HL-60 (cell line): ENCODE data around the gene WDR38.

ENCODE experiments used
- TF ChIP-seq, protein P1 (sequence below): IDR thresholded peaks from one replicate; pipeline ENCODE4 v1.5.1; 2011; ENCODE audit warnings: low read length, control low read depth, inconsistent platforms; ENCODE audit not compliant: insufficient read depth
- TF ChIP-seq, protein P2 (sequence below): IDR thresholded peaks from 2 replicates; pipeline ENCODE4 v1.6.1; 2012; ENCODE audit warnings: low read depth; ENCODE audit not compliant: insufficient replicate concordance

GRCh38 chr9:124880501-124880900 is 27.2 kb downstream of the WDR38 start:
- TF ChIP-seq, protein P1, sequence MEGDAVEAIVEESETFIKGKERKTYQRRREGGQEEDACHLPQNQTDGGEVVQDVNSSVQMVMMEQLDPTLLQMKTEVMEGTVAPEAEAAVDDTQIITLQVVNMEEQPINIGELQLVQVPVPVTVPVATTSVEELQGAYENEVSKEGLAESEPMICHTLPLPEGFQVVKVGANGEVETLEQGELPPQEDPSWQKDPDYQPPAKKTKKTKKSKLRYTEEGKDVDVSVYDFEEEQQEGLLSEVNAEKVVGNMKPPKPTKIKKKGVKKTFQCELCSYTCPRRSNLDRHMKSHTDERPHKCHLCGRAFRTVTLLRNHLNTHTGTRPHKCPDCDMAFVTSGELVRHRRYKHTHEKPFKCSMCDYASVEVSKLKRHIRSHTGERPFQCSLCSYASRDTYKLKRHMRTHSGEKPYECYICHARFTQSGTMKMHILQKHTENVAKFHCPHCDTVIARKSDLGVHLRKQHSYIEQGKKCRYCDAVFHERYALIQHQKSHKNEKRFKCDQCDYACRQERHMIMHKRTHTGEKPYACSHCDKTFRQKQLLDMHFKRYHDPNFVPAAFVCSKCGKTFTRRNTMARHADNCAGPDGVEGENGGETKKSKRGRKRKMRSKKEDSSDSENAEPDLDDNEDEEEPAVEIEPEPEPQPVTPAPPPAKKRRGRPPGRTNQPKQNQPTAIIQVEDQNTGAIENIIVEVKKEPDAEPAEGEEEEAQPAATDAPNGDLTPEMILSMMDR = no peak
- TF ChIP-seq, protein P2, sequence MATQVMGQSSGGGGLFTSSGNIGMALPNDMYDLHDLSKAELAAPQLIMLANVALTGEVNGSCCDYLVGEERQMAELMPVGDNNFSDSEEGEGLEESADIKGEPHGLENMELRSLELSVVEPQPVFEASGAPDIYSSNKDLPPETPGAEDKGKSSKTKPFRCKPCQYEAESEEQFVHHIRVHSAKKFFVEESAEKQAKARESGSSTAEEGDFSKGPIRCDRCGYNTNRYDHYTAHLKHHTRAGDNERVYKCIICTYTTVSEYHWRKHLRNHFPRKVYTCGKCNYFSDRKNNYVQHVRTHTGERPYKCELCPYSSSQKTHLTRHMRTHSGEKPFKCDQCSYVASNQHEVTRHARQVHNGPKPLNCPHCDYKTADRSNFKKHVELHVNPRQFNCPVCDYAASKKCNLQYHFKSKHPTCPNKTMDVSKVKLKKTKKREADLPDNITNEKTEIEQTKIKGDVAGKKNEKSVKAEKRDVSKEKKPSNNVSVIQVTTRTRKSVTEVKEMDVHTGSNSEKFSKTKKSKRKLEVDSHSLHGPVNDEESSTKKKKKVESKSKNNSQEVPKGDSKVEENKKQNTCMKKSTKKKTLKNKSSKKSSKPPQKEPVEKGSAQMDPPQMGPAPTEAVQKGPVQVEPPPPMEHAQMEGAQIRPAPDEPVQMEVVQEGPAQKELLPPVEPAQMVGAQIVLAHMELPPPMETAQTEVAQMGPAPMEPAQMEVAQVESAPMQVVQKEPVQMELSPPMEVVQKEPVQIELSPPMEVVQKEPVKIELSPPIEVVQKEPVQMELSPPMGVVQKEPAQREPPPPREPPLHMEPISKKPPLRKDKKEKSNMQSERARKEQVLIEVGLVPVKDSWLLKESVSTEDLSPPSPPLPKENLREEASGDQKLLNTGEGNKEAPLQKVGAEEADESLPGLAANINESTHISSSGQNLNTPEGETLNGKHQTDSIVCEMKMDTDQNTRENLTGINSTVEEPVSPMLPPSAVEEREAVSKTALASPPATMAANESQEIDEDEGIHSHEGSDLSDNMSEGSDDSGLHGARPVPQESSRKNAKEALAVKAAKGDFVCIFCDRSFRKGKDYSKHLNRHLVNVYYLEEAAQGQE = no peak
